Mesenchymal stem cell (in vitro differentiated cells and primary cell): ENCODE measurements around the gene ATN1.

Source experiments
- DNase-seq: peaks from one replicate; pipeline ENCODE4 v3.0.0-alpha.2; 2013
- H2AFZ ChIP-seq: one replicate; pipeline ENCODE4 v1.6.1; 2013; ENCODE audit warnings: low read depth, mild to moderate bottlenecking, control low read depth, inconsistent platforms, low read length, moderate library complexity
- H2AK5ac ChIP-seq: 2 replicates; pipeline ENCODE4 v1.6.1; 2013; ENCODE audit warnings: low read length, moderate library complexity, mild to moderate bottlenecking, inconsistent platforms; ENCODE audit not compliant: severe bottlenecking
- H2BK120ac ChIP-seq: one replicate; pipeline ENCODE4 v1.6.1; 2013; ENCODE audit warnings: low read depth, mild to moderate bottlenecking, inconsistent platforms, low read length, moderate library complexity
- H2BK12ac ChIP-seq, 2 experiments: one replicate each; pipeline ENCODE4 v1.6.1; 2013; ENCODE audit warnings: inconsistent platforms in 2 of 2, low read length in 2 of 2, mild to moderate bottlenecking in 2 of 2, moderate library complexity in 2 of 2, control low read depth in 1 of 2
- H2BK15ac ChIP-seq: one replicate; pipeline ENCODE4 v1.6.1; 2013; ENCODE audit warnings: mild to moderate bottlenecking, low read depth, inconsistent platforms; ENCODE audit not compliant: poor library complexity, severe bottlenecking
- H2BK5ac ChIP-seq: 2 replicates; pipeline ENCODE4 v1.6.1; 2013; ENCODE audit warnings: low read depth, mild to moderate bottlenecking, low read length, control low read depth, inconsistent platforms; ENCODE audit not compliant: poor library complexity, severe bottlenecking
- H3K14ac ChIP-seq, 2 experiments: one replicate each; pipeline ENCODE4 v1.6.1; 2013; ENCODE audit warnings: inconsistent platforms in 2 of 2, low read length in 2 of 2, control low read depth in 1 of 2, mild to moderate bottlenecking in 1 of 2, moderate library complexity in 1 of 2
- H3K18ac ChIP-seq, 2 experiments: one replicate each; pipeline ENCODE4 v1.6.1; 2013; ENCODE audit warnings: inconsistent platforms in 2 of 2, low read length in 2 of 2, control low read depth in 1 of 2, low read depth in 1 of 2, mild to moderate bottlenecking in 1 of 2
- H3K23ac ChIP-seq, 2 experiments: one replicate each; pipeline ENCODE4 v1.6.1; 2013; ENCODE audit warnings: inconsistent platforms in 2 of 2, low read length in 2 of 2, mild to moderate bottlenecking in 2 of 2, moderate library complexity in 2 of 2, control low read depth in 1 of 2
- H3K27ac ChIP-seq: 2 replicates; pipeline ENCODE4 v1.5.1; 2013; ENCODE audit warnings: mild to moderate bottlenecking, moderate library complexity, low read length, control low read depth, inconsistent platforms; ENCODE audit not compliant: poor library complexity, severe bottlenecking
- H3K27me3 ChIP-seq, 2 experiments: 2 replicates each; pipeline versions ENCODE4 v1.6.1 to v1.7.0; 2013; ENCODE audit warnings: low read length in 2 of 2, mild to moderate bottlenecking in 2 of 2, moderate library complexity in 2 of 2, control low read depth in 1 of 2, inconsistent platforms in 1 of 2; ENCODE audit not compliant: control insufficient read depth in 1 of 2, insufficient read depth in 1 of 2
- H3K36me3 ChIP-seq, 2 experiments: 2 replicates each; pipeline versions ENCODE4 v1.6.1 to v1.7.0; 2013; ENCODE audit warnings: low read length in 2 of 2, control low read depth in 1 of 2, inconsistent platforms in 1 of 2, low read depth in 1 of 2, mild to moderate bottlenecking in 1 of 2; ENCODE audit not compliant: insufficient read depth in 2 of 2, control insufficient read depth in 1 of 2
- H3K4ac ChIP-seq, 2 experiments: one replicate each; pipeline ENCODE4 v1.6.1; 2013; ENCODE audit warnings: inconsistent platforms in 2 of 2, low read length in 2 of 2, mild to moderate bottlenecking in 2 of 2, moderate library complexity in 2 of 2, control low read depth in 1 of 2, low read depth in 1 of 2
- H3K4me1 ChIP-seq: 2 replicates; pipeline ENCODE4 v1.6.1; 2013; ENCODE audit warnings: low read depth, low read length, control low read depth; ENCODE audit not compliant: control insufficient read depth, insufficient read depth
- H3K4me2 ChIP-seq: 2 replicates; pipeline ENCODE4 v1.6.1; 2013; ENCODE audit warnings: low read length, mild to moderate bottlenecking, inconsistent platforms; ENCODE audit not compliant: poor library complexity, severe bottlenecking
- H3K4me3 ChIP-seq, 2 experiments: 2 replicates each; pipeline versions ENCODE4 v1.5.1 to v1.7.0; 2013; ENCODE audit warnings: low read length in 2 of 2, mild to moderate bottlenecking in 2 of 2, control low read depth in 1 of 2, low read depth in 1 of 2; ENCODE audit not compliant: insufficient read depth in 1 of 2
- H3K79me1 ChIP-seq: replicated peaks from 2 replicates; pipeline ENCODE4 v1.6.1; 2013; ENCODE audit warnings: mild to moderate bottlenecking, control low read depth, low read length, inconsistent platforms; ENCODE audit not compliant: poor library complexity, severe bottlenecking
- H3K9ac ChIP-seq: 2 replicates; pipeline ENCODE4 v1.7.0; 2013; ENCODE audit warnings: mild to moderate bottlenecking, low read length, moderate library complexity
- H3K9me3 ChIP-seq: 2 replicates; pipeline ENCODE4 v1.7.0; 2013; ENCODE audit warnings: mild to moderate bottlenecking, low read length; ENCODE audit not compliant: control insufficient read depth
- H4K8ac ChIP-seq: one replicate; pipeline ENCODE4 v1.6.1; 2013; ENCODE audit warnings: inconsistent platforms, mild to moderate bottlenecking, low read length, moderate library complexity
- H4K91ac ChIP-seq: one replicate; pipeline ENCODE4 v1.6.1; 2013; ENCODE audit warnings: mild to moderate bottlenecking, low read length, inconsistent platforms
- WGBS: methylation state at CpG from one replicate; pipeline ENCODE4 v1.1.7; 2013; ENCODE audit warnings: mixed read lengths; 5-methylcytosine and 5-hydroxymethylcytosine counted together

Gene ATN1

GRCh38 chr12:6957741-6958608, 30.2 kb downstream of the ATN1 start:
- Histone ChIP-seq H3K4me3 (no peak overlapping the region), H4K8ac (no peak overlapping the region), H3K23ac (no peak overlapping the region), H2BK15ac (no peak overlapping the region), H2BK5ac (no peak overlapping the region), H3K4me1 (peaks cover 16% of the 10 kb centered on the region), H2AFZ (no peak overlapping the region), H3K36me3 (peaks cover 0 to 37% of the 10 kb centered on the region in 2 experiments), H3K27me3 (peaks cover 0 to 12% of the 10 kb centered on the region in 2 experiments), H3K9me3 (no peaks in the 10 kb centered on the region), H3K18ac (no peak overlapping the region), H3K9ac (no peak overlapping the region), H3K27ac (no peak overlapping the region), H3K79me1 (no peaks in the 10 kb centered on the region), H3K4me2 (no peak overlapping the region), H3K4ac (no peak overlapping the region), H3K14ac (no peak overlapping the region), H4K91ac (no peak overlapping the region), H2AK5ac (no peak overlapping the region), H2BK120ac (no peak overlapping the region), H2BK12ac (no peak overlapping the region)
- 92% methylated on average over 25 of the region's 28 CpGs for WGBS
- DNase-seq: no peak

DNA sequence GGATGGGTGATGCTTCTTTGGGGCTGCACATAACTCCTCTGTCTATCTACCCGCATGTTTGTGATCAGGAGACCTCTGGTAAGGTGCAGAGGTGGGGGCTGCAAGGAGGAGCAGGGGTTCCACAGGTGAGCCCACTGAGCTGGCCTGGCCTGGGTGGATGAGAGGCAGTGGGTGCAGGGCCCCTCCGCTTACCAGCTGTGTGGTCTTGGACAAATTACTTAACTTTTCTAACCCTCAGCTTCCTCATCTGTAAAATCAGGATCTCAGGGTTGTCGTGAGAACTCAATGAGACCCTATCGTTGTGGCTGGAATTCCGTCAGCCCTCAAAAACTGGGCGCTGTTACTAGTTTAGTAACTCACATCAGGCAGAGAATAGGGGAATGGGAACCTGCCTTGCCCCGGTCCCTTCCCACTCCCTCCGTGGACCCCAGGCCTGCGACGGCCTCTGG, 30.9 kb downstream of the ATN1 start:
- no peak overlapping the region for H2BK15ac ChIP-seq
- no peak overlapping the region for H3K4me2 ChIP-seq
- no peak for DNase-seq
- H3K14ac ChIP-seq: no peak overlapping the region
- no peak overlapping the region for H2AK5ac ChIP-seq
- no peak overlapping the region for H2AFZ ChIP-seq
- 92% methylated on average over 10 of the region's 10 CpGs for WGBS
- no peak overlapping the region for H3K23ac ChIP-seq
- H3K27me3 ChIP-seq: peaks cover 0 to 12% of the 10 kb centered on the region in 2 experiments
- H2BK12ac ChIP-seq: no peak overlapping the region
- peaks cover 0 to 37% of the 10 kb centered on the region in 2 experiments for H3K36me3 ChIP-seq
- no peak overlapping the region for H2BK5ac ChIP-seq
- no peaks in the 10 kb centered on the region for H3K9me3 ChIP-seq
- no peak overlapping the region for H3K4ac ChIP-seq
- H2BK120ac ChIP-seq: no peak overlapping the region
- H3K79me1 ChIP-seq: no peaks in the 10 kb centered on the region
- H3K18ac ChIP-seq: no peak overlapping the region
- H3K9ac ChIP-seq: no peak overlapping the region
- H3K27ac ChIP-seq: no peak overlapping the region
- no peak overlapping the region for H4K8ac ChIP-seq
- no peak overlapping the region for H4K91ac ChIP-seq
- no peak overlapping the region for H3K4me3 ChIP-seq
- peaks cover 16% of the 10 kb centered on the region for H3K4me1 ChIP-seq

DNA sequence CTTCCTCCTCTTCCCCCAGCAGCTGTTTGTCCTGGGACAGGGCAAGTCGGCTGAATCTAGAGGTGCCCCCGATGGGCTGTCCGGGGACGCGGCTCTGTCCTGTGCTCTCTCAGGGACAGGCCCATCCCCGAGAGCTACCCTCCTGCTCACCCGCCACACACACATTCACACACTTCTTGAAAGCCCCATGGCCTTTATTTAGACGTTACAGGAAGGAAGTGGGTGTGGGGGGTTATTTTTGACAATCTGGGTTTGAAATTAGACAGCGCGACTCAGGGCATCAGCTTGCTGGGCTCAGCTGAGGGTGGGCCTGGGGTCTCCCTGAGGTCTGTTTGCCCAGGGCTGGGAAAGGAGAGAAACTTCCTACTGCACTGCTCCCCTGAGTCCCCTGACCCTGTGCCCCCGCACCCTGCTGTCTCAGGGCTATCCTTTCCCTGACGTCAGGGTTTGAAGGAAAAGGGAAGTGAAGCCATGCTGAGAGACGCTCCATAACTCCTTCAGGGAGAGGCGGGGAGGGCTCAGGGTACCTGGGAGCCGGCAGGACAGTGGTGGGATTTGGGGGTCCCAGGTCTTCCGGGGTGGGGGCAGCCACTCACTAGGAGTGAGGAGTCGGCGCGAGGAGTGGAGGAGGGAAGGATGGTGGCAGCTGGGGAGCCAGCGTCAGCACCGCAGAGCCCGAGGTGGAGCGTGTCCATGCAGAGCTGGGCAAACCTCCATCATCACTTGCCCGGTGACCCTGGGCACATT, 31.5 kb downstream of the ATN1 start:
- no peak for DNase-seq
- H3K27me3 ChIP-seq: peaks cover 0 to 12% of the 10 kb centered on the region in 2 experiments
- no peak overlapping the region for H2BK5ac ChIP-seq
- H3K18ac ChIP-seq: no peak overlapping the region
- H3K4me1 ChIP-seq: peaks cover 16% of the 10 kb centered on the region
- H2AK5ac ChIP-seq: no peak overlapping the region
- WGBS: 75% methylated on average over 15 of the region's 24 CpGs
- peaks cover 3 to 42% of the 10 kb centered on the region in 2 experiments for H3K36me3 ChIP-seq
- no peak overlapping the region for H2BK120ac ChIP-seq
- no peak overlapping the region for H3K9ac ChIP-seq
- no peaks in the 10 kb centered on the region for H3K9me3 ChIP-seq
- no peaks in the 10 kb centered on the region for H3K79me1 ChIP-seq
- no peak overlapping the region for H3K23ac ChIP-seq
- H3K4me2 ChIP-seq: no peak overlapping the region
- no peak overlapping the region for H3K14ac ChIP-seq
- no peak overlapping the region for H3K4ac ChIP-seq
- H3K27ac ChIP-seq: no peak overlapping the region
- no peak overlapping the region for H2AFZ ChIP-seq
- H3K4me3 ChIP-seq: no peak overlapping the region
- no peak overlapping the region for H4K91ac ChIP-seq
- no peak overlapping the region for H2BK15ac ChIP-seq
- no peak overlapping the region for H2BK12ac ChIP-seq
- no peak overlapping the region for H4K8ac ChIP-seq
